Stimulated activated naive CD8-positive, alpha-beta T cell treated with anti-CD3 and anti-CD28 coated beads, Interleukin-15, Interleukin-2, amounts not matched to agents 100 ng/mL and 50 ng/mL, for 24 hours (primary cell): Measurements from ENCODE around the gene LAMA3.
"Not testable (repeated sequence)": the region's sequence is repeated elsewhere in the genome, so short reads cannot be mapped to it uniquely, and the experiment has no call there.

Experiments used
- H3K27ac Mint-ChIP-seq: one replicate; pipeline ENCODE4 v1.8.0; 2021; ENCODE audit warnings: mild to moderate bottlenecking, mixed read lengths
- H3K27me3 Mint-ChIP-seq: one replicate; pipeline ENCODE4 v1.8.0; 2021; ENCODE audit warnings: mixed read lengths
- H3K36me3 Mint-ChIP-seq: one replicate; pipeline ENCODE4 v1.8.0; 2021; ENCODE audit warnings: low read depth, mixed read lengths
- H3K4me1 Mint-ChIP-seq: one replicate; pipeline ENCODE4 v1.8.0; 2021; ENCODE audit warnings: low read depth, mixed read lengths
- H3K4me3 Mint-ChIP-seq: one replicate; pipeline ENCODE4 v1.8.0; 2021; ENCODE audit warnings: mild to moderate bottlenecking, mixed read lengths
- H3K9me3 Mint-ChIP-seq: one replicate; pipeline ENCODE4 v1.8.0; 2021; ENCODE audit warnings: mixed read lengths

LAMA3 gene

DNA sequence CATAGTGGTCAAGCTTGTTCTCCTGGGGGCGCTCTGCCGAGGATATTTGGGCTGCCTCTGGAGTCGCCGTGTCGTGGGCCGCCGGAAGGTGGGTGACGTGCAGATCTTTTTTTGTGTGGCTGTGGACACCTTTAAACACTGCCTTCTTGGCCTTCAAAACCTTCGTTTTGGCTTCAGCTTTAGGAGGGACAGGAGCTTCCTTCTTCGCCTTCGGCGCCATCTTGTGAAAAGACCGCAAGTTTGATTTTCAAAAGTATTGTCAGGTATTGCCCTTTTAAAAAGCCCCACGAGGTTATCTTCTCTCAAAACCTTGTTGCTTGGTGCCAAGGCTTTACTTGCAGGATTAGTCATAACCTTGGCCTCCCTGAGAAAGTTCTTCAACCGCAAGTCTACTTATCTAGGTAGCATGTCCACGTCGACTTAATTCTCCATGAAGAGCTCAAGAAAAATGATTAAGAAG lies 20.8 kb downstream of the LAMA3 start:
- H3K9me3 Mint-ChIP-seq, result no peaks in the 10 kb centered on the region
- H3K4me3 Mint-ChIP-seq, result no peak overlapping the region
- H3K27ac Mint-ChIP-seq, result no peak overlapping the region
- H3K4me1 Mint-ChIP-seq, result peaks cover 12% of the 10 kb centered on the region
- no peaks in the 10 kb centered on the region for H3K36me3 Mint-ChIP-seq
- H3K27me3 Mint-ChIP-seq, result peaks cover 4% of the 10 kb centered on the region

DNA sequence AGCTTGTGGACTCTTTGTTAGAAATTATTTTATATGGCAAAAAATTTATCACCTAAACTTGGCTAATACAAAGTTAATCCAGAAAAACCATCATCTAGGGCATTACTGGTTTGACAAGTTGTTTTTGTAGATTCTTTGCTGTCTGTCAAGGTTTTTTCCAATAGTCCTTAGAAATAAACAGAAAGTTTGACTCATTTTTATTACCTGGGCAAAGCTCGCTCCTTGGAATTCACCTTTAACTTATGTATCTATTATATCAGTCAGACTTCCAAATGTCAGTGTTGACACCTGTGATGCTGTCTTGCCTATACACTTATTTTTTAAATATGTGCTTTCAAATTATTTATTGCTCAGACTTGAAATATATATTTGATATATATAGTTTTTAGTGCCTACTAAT lies 21.7 kb downstream of the LAMA3 start:
- Mint-ChIP-seq H3K27ac (no peak overlapping the region), H3K36me3 (no peaks in the 10 kb centered on the region)

DNA sequence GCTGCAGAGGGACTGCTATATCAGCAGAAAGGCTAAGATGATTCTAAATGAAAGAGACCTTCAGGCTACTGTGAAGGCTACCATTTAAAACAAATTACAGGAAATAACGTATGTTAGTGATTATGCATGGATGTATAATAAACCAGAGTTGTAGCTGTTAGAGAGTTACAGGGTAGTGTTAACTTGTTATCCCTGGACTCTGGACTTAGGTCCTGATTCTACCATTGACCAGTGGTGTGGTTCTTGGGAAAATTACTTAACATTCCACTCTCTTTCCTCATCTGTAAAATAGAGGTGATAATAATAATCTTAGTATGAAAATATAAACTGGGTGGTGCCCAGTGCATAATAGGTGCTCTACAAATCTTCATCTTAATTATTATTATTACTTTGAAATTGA lies 22.2 kb downstream of the LAMA3 start:
- no peak overlapping the region for H3K27ac Mint-ChIP-seq
- H3K9me3 Mint-ChIP-seq, result no peaks in the 10 kb centered on the region
- no peak overlapping the region for H3K4me3 Mint-ChIP-seq
- H3K4me1 Mint-ChIP-seq, result peaks cover 12% of the 10 kb centered on the region
- peaks cover 3% of the 10 kb centered on the region for H3K27me3 Mint-ChIP-seq
- no peaks in the 10 kb centered on the region for H3K36me3 Mint-ChIP-seq

More for the DNA sequence above, 21.7 kb downstream of the LAMA3 start:
- Mint-ChIP-seq H3K27me3 (peaks cover 3% of the 10 kb centered on the region), H3K4me3 (no peak overlapping the region), H3K4me1 (peaks cover 12% of the 10 kb centered on the region), H3K9me3 (no peaks in the 10 kb centered on the region)

DNA sequence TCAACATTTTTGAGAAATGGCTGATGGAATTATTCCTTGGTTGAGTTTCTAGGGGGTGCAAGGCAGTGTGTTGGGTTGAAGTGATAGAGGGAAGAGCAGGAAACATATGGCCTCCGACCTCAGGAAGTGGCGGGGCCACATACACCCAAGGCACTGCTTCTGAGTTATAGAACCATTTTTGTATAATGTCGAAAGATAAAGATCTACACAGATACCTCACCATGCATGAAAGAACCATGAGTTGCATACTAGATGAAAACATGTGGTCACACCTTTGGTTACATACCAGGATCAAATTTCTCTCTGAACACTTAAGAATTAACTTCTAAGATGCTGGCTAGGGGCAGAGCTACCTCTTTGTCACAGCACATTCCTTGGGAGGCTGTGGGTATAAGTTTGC lies 23.2 kb downstream of the LAMA3 start:
- no peak overlapping the region for H3K4me3 Mint-ChIP-seq
- peaks cover 3% of the 10 kb centered on the region for H3K27me3 Mint-ChIP-seq
- H3K9me3 Mint-ChIP-seq, result no peaks in the 10 kb centered on the region
- H3K27ac Mint-ChIP-seq, result no peak overlapping the region
- H3K4me1 Mint-ChIP-seq, result peaks cover 15% of the 10 kb centered on the region
- H3K36me3 Mint-ChIP-seq, result no peaks in the 10 kb centered on the region

DNA sequence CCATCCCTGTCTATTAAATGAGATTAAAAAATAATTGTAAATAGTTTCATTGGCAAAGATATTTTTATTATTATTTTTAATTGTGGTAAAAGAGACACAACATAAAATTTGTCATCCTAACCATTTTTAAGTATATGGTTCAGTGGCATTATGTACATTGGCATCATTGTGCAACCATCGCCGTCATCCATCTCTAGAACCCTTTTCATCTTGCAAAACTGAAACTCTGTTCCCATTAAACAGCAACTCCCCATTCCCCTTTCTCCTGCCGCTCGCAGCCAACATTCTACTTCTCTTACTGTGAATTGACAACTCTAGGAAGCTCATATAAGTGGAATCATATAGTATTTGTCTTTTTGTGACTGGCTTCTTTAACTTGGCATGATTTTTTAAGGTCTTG lies 25.3 kb downstream of the LAMA3 start:
- Mint-ChIP-seq H3K27ac (no peak overlapping the region), H3K4me3 (no peak overlapping the region), H3K4me1 (peaks cover 20% of the 10 kb centered on the region), H3K9me3 (no peaks in the 10 kb centered on the region), H3K36me3 (no peaks in the 10 kb centered on the region), H3K27me3 (no peaks in the 10 kb centered on the region)

DNA sequence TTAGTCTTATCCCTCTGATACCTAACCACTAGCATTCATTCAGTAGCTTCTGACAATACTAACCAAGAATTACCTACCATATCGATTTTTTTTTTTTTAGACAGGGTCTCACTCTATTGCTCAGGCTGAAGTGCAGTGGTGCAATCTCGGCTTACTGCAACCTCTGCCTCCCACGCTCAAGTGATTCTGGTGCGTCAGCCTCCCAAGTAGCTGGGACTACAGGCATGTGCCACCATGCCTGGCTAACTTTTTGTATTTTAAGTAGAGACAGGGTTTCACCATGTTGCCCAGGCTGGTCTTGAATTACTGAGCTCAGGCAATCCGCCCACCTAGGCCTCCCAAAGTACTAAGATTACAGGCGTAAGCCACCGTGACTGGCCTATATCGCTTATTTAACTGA lies 26.8 kb downstream of the LAMA3 start:
- peaks cover 20% of the 10 kb centered on the region for H3K4me1 Mint-ChIP-seq
- not testable (repeated sequence) for H3K27me3 Mint-ChIP-seq, H3K36me3 Mint-ChIP-seq, H3K27ac Mint-ChIP-seq, H3K4me3 Mint-ChIP-seq, H3K9me3 Mint-ChIP-seq

DNA sequence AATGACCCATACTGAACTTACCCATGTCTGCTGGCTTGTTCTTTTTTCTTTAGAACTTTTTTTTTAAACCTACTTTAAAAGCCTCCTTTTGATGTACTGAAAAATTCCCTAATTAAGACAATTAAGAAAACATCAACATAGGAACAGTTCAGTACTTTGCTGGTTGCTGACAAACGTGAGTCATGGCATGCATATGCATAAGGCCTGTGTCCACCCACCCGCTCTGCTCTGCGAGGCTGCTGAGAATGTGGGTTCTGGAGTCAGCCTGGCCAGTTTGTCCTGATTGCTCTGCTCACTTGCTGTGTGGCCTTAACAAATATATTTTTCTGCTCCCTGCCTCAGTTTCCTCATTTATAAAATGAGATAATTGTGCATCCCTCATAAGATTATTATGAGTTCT lies 27.3 kb downstream of the LAMA3 start:
- H3K27me3 Mint-ChIP-seq, result peaks cover under 1% of the 10 kb centered on the region
- H3K36me3 Mint-ChIP-seq, result no peaks in the 10 kb centered on the region
- H3K4me1 Mint-ChIP-seq, result peaks cover 20% of the 10 kb centered on the region
- H3K4me3 Mint-ChIP-seq, result no peak overlapping the region
- no peaks in the 10 kb centered on the region for H3K9me3 Mint-ChIP-seq
- H3K27ac Mint-ChIP-seq, result no peak overlapping the region

DNA sequence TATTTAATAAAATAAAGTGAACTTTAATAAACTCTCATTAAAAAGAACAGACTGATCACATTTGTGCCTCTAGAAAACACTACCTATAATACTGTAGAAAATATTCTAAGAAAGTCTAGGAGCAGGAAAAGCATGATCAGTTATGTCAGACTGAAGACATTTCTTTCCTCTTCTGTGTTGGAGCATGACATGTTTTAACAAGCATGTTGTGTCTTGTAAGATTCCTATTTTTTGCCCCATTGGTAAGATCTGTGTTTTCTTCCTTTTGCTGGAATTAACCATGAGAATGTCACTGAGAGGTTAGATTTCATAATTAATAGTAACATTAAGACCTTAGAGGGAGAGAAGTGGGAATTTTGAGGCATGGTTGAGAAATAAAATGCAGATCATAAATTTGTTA lies 27.7 kb downstream of the LAMA3 start:
- H3K36me3 Mint-ChIP-seq, result no peaks in the 10 kb centered on the region
- peaks cover 20% of the 10 kb centered on the region for H3K4me1 Mint-ChIP-seq
- no peak overlapping the region for H3K4me3 Mint-ChIP-seq
- peaks cover 5% of the 10 kb centered on the region for H3K27me3 Mint-ChIP-seq
- no peak overlapping the region for H3K27ac Mint-ChIP-seq
- H3K9me3 Mint-ChIP-seq, result no peaks in the 10 kb centered on the region

DNA sequence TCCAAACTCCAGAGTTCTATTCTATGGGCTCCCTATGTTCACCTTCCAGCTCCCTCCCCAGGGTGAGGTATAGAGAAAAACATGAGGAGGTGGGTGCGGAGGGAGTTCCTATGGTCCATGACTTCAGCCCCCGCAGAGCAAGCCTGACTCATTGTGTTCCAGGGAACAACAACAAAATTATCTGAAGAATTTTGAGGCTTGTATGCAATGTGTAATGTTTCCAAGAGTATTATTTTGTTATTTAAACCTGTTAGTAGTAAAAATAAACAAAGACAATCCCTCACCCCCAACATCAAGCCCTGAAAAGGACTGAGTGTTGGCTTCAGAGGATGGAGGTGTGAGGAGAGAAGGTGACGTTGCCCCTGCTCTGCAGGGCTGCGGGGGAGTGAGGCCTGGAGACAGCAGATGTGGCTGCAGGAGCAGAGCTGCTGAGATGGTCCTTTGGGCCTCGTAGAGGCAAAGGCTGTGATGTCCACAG lies 29.0 kb downstream of the LAMA3 start:
- H3K27ac Mint-ChIP-seq, result no peak overlapping the region
- peaks cover 6% of the 10 kb centered on the region for H3K27me3 Mint-ChIP-seq
- peaks cover 8% of the 10 kb centered on the region for H3K4me1 Mint-ChIP-seq
- no peak overlapping the region for H3K4me3 Mint-ChIP-seq
- H3K36me3 Mint-ChIP-seq, result no peaks in the 10 kb centered on the region
- H3K9me3 Mint-ChIP-seq, result no peaks in the 10 kb centered on the region

DNA sequence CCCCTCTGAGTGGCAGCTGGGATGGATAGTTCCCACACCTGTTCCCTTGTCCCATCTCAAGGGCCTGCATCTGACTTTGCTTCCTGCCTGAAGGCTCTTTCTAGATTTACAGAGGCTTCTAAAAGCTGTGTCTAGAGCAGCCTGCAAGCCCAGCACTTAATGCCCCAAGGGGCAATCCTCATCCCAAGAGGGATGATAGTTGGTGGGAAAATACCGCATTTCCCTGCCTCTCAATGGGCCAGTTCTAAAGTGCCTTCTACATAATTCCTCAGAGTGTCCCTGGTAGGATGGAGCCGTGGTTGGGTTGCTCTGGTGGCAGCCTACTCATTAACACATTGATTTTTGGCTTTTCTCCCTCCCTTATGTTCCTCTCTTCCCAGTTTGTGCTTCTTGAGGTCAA lies 29.5 kb downstream of the LAMA3 start:
- Mint-ChIP-seq H3K4me1 (peaks cover 8% of the 10 kb centered on the region), H3K27me3 (peaks cover 9% of the 10 kb centered on the region), H3K36me3 (no peaks in the 10 kb centered on the region), H3K4me3 (no peak overlapping the region), H3K9me3 (no peaks in the 10 kb centered on the region), H3K27ac (no peak overlapping the region)

DNA sequence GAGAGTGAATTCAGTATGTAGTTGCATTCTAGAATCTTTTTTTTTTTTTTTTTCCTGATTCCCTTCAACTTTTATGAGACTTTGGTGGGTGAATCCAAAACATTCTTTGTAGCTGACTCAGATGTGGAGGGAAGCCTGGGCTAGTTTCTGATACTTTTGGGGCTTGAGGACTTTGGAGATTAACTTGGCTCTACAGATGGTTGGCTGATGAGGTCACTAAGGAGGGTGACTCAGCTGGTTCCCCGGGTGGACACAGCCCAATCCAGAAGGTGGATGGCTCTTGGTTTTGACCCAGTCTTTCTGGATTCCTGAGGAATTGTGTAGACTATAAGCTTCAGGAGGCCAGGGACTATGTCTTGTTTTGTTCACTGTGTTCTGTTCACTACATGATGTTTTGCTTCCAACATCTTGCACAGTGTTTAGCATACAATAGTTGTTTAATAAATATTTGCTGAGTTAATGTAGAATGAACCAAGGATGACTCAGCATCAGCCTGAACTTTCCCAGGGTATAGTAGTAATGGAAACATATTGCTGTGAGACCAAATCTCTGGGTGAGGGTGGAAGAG lies 30.5 kb downstream of the LAMA3 start:
- Mint-ChIP-seq H3K36me3 (no peaks in the 10 kb centered on the region), H3K9me3 (no peaks in the 10 kb centered on the region), H3K4me1 (peaks cover 8% of the 10 kb centered on the region), H3K27ac (no peak overlapping the region), H3K4me3 (no peak overlapping the region), H3K27me3 (peaks cover 11% of the 10 kb centered on the region)

DNA sequence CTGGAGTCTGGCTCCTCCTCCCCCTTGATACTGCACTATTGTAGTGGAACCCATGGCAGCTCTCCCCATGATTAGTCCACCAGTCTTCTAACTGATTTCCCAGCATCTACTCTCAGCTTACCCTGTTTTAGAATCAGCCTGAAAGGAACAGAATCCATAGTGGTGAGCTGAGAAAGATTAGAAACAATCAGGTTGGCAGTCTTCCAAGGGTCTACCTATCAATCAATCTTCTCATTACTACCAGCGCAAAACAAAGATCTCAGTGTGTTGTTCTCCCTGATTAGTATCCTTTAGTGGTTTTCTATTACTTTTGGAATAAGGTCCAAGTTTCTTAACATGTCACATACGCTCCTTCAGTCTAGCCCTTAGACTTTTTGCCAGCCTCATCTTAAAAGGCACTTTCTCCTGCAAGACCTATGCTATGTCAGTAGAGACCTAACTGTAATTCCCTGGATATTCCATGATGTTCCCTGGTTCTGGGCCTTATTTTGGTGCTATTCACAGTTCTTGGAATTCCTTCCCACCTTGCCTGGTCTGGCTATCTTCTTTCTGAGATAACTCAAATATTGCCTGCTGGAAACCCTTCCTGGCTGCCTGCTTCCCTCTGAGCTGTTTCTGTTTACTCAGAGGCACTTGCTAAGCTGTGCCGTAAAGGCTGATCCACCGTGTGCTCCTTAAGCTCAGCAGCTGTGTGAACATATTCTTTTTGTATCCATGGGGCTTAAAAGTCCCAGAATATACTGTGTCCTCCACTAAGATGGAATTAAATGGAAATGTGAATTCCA lies 32.6 kb downstream of the LAMA3 start:
- H3K27me3 Mint-ChIP-seq, result peaks cover 14% of the 10 kb centered on the region
- no peak overlapping the region for H3K27ac Mint-ChIP-seq
- H3K36me3 Mint-ChIP-seq, result no peaks in the 10 kb centered on the region
- H3K4me1 Mint-ChIP-seq, result peaks cover 8% of the 10 kb centered on the region
- no peak overlapping the region for H3K4me3 Mint-ChIP-seq
- no peaks in the 10 kb centered on the region for H3K9me3 Mint-ChIP-seq

DNA sequence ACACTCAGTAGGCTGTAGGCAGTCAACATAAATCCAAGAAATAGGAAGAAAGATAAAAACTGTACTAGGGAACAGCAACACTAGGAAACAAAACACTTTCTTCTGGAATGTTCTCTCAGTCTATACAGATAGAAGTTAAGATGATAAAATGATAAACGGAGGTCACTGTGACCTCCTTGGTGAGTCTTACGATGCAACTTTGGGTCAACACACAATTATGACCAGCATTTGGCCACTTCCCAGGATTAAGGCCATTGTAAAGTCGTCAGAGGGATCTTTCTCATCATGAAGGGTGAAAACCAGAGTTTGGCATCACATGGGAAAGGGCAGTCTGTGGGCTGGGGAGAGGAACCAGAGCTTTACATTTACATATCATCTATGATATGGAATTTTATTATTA lies 33.4 kb downstream of the LAMA3 start:
- Mint-ChIP-seq H3K4me3 (no peak overlapping the region), H3K36me3 (no peaks in the 10 kb centered on the region), H3K27ac (no peak overlapping the region), H3K27me3 (peaks cover 14% of the 10 kb centered on the region), H3K4me1 (peaks cover 5% of the 10 kb centered on the region), H3K9me3 (no peaks in the 10 kb centered on the region)

DNA sequence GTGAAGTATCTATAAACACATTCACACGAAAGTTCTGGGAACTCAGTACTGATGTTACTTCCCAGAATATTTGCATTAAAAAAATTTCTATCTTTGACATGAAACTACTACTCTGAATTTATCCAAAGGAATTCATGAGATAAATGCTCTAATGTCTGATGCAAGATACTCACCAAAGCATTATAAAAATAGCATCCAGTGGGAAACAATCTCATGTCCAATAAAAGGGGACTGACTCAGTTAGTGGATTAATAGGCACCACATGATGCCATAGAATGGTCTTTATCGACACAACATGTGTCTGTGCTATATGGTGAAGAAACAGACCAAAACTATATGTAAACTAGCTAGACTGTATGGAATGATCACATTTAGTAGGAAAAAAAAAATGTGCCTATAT lies 33.9 kb downstream of the LAMA3 start:
- Mint-ChIP-seq H3K4me3 (no peak overlapping the region), H3K27me3 (peaks cover 14% of the 10 kb centered on the region), H3K27ac (no peak overlapping the region)

DNA sequence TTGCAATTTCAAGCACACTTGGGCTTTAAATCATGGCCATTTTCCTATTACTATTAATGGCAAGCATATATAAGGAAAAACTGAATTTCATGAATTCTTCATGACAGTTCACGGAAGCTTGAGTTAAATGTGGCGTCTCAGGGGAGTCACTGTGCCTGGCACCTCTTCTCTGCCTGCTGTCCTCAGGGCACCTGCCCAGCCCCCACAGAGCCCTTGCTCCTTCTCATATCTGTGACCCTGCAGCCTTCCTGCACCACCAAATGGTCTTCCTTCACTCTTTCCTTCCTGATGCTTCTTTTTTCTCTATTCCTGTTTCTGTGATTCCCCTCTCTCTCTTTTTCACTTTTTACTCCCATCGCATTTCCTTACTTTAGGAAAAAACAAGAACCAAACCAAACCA lies 35.4 kb downstream of the LAMA3 start:
- Mint-ChIP-seq H3K4me1 (no peaks in the 10 kb centered on the region), H3K9me3 (no peaks in the 10 kb centered on the region), H3K27me3 (peaks cover 14% of the 10 kb centered on the region), H3K36me3 (no peaks in the 10 kb centered on the region), H3K4me3 (no peak overlapping the region), H3K27ac (no peak overlapping the region)

More for the DNA sequence above, 33.9 kb downstream of the LAMA3 start:
- Mint-ChIP-seq H3K9me3 (no peaks in the 10 kb centered on the region), H3K36me3 (no peaks in the 10 kb centered on the region), H3K4me1 (no peaks in the 10 kb centered on the region)

DNA sequence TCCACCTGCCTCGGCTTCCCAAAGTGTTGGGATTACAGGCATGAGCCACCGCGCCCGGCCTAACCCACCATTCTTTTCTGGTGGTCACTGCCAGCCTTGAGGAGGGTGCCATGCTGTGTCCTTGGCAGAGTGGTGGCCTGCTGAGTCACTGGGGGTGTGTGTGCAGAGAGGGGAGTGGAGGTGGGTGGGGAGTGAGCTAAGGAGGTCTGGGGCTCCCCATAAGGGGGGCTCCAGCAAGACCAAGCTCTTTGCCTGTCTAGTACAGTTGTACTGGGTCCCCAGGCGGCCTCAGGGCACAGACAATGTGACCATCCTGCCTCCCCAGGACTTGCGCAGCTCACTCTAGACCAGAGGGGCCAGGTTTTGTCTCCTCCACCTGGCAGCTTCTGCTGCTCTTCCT lies 36.1 kb downstream of the LAMA3 start:
- H3K9me3 Mint-ChIP-seq, result no peaks in the 10 kb centered on the region
- no peak overlapping the region for H3K4me3 Mint-ChIP-seq
- no peak overlapping the region for H3K27ac Mint-ChIP-seq
- no peaks in the 10 kb centered on the region for H3K36me3 Mint-ChIP-seq
- H3K4me1 Mint-ChIP-seq, result no peaks in the 10 kb centered on the region
- H3K27me3 Mint-ChIP-seq, result peaks cover 14% of the 10 kb centered on the region
